ENCODE results near the gene ADORA2B.
A peak's percentile ranks its signal among the peaks of the same experiment; 100 is the strongest.
"Not testable (repeated sequence)": the region's sequence is repeated elsewhere in the genome, so short reads cannot be mapped to it uniquely, and the experiment has no call there.

The ADORA2B gene

DNA sequence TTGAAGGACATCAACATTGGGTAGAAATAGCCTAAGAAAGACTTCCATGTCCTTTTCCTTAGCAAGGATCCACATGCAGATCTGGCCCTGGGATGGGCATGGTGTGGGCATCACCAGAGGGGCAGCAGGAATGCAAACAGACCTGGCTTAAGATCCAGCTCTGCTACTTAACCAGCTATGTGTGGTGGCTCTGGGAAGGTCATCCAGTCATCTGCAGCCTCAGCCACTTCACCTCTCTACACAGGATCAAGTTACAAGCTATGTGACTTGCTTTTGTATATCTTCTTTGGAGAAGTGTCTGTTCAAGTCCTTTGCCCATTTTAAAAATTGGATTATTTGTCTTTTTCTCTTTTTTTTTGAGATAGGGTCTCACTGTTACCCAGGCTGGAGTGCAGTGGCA is 13.5 kb upstream of the ADORA2B start:
- TF ChIP-seq, protein P1, sequence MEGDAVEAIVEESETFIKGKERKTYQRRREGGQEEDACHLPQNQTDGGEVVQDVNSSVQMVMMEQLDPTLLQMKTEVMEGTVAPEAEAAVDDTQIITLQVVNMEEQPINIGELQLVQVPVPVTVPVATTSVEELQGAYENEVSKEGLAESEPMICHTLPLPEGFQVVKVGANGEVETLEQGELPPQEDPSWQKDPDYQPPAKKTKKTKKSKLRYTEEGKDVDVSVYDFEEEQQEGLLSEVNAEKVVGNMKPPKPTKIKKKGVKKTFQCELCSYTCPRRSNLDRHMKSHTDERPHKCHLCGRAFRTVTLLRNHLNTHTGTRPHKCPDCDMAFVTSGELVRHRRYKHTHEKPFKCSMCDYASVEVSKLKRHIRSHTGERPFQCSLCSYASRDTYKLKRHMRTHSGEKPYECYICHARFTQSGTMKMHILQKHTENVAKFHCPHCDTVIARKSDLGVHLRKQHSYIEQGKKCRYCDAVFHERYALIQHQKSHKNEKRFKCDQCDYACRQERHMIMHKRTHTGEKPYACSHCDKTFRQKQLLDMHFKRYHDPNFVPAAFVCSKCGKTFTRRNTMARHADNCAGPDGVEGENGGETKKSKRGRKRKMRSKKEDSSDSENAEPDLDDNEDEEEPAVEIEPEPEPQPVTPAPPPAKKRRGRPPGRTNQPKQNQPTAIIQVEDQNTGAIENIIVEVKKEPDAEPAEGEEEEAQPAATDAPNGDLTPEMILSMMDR (IDR thresholded peaks at IDR 0.05; ENCODE audit: control insufficient read depth, insufficient read depth, low read depth, low read length, missing control alignments) = no peak
- no peak overlapping the region for H3K4me3 ChIP-seq (ENCODE audit: control insufficient read depth, low read depth, low read length)

DNA sequence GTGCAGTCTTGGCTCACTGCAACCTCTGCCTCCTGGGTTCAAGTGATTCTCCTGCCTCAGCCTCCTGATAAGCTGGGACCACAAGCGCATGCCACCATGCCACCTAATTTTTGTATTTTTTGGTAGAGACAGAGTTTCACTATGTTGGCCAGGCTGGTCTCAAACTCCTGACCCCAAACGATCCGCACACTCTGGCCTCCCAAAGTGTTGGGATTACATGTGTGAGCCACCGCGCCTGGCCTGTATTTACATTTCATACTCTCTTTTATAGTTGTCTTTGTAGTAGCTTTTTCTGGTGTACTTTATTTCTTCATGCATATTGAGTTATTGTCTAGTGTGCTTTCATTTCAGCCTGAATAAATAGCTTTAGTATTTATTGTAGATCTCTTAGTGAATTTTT is 10.1 kb upstream of the ADORA2B start:
- DNase-seq (ENCODE audit: low read depth) = no peak
- no peak overlapping the region for H3K4me3 ChIP-seq (ENCODE audit: control insufficient read depth, low read depth, low read length)
- TF ChIP-seq, protein P1 (IDR thresholded peaks at IDR 0.05; ENCODE audit: control insufficient read depth, insufficient read depth, low read depth, low read length, missing control alignments) = no peak

More for the DNA sequence above, 13.5 kb upstream of the ADORA2B start:
- DNase-seq (ENCODE audit: low read depth) = no peak

DNA sequence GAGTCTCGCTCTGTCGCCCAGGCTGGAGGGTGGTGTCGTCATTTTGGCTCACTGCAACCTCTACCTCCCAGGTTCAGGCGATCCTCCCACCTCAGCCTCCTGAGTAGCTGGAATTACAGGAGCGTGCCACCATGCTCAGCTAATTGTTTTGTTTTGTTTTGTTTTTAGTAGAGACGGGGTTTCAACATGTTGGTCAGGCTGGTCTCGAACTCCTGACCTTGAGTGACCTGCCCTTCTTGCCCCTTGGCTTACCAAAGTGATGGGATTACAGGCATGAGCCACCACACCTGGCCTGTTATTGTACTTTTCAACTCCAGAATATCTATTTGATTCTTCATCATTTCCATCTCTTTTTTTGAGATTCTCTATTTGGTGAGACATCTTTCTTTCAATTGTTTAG is 9.0 kb upstream of the ADORA2B start:
- no peak overlapping the region for H3K4me3 ChIP-seq (ENCODE audit: control insufficient read depth, low read depth, low read length)
- TF ChIP-seq, protein P1 (IDR thresholded peaks at IDR 0.05; ENCODE audit: control insufficient read depth, insufficient read depth, low read depth, low read length, missing control alignments) = no peak
- DNase-seq (ENCODE audit: low read depth) = no peak

DNA sequence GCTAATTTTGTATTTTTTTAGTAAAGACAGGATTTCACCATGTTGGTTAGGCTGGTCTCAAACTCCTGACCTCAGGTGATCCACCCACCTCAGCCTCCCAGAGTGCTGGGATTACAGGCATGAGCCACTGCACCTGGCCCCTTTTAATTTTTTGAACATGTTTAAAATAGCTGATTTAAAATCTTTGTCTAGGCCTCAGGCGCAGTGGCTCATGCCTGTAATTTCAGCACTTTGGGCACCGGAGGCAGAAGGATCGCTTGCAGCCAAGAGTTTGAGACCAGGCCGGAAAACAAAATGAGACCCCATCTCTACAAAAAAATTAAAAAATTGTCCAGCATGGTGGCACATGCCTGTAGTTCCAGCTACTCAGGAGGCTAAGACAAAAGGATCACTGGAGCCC is 8.4 kb upstream of the ADORA2B start:
- not testable (repeated sequence) for H3K4me3 ChIP-seq (ENCODE audit: control insufficient read depth, low read depth, low read length); DNase-seq (ENCODE audit: low read depth)

DNA sequence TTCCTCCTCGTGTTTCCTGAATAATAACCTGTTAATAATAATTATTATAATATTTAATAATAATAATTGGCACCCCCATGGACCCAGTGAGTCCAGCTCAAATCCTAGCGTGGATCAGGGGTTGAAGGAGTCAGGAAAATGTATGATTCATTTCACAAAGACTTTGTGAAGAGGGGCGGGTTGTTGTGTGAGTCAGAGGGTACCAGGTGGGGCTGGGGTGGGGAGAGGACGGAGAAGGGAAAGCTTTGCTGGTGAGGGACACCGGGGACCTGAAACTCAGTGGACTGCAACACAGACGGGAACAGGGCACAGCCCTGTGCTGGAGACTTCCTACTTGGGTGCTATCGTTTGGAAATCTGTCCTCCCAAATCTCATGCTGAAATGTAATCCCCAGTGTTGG is 3.1 kb upstream of the ADORA2B start:
- no peak for DNase-seq (ENCODE audit: low read depth)
- no peak overlapping the region for H3K4me3 ChIP-seq (ENCODE audit: control insufficient read depth, low read depth, low read length)
- TF ChIP-seq, protein P1 (IDR thresholded peaks at IDR 0.05; ENCODE audit: control insufficient read depth, insufficient read depth, low read depth, low read length, missing control alignments) = no peak

DNA sequence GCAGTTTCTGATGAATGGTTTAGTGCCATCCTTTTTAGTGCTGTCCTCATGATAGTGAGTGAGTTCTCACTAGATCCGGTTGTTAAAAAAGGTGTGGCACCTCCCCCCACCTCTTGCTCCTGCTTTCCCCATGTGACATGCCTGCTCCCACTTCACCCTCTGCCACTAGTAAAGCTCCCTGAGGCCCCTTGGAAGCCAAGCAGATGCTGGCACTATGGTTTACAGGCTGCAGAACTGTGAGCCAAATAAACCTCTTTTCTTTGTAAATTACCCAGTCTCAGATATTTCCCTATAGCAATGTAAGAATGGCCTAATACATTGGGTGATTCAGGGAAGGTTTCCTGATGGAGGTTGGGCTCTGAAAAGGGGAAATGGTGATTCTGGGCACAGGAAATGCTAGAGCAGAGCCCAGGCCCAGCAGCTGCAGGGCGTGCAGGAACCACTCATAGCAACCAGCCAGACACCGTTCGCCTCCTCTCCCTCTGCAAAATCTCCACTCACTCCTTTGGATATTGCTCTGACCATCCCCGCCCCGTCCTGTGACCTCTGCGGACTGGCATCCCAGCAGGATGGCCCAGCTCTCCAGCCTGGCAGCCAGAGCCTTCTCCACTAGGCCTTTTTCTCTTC is 2.6 kb upstream of the ADORA2B start:
- DNase-seq (ENCODE audit: low read depth) = no peak
- H3K4me3 ChIP-seq (ENCODE audit: control insufficient read depth, low read depth, low read length) = no peak overlapping the region
- TF ChIP-seq, protein P1 (IDR thresholded peaks at IDR 0.05; ENCODE audit: control insufficient read depth, insufficient read depth, low read depth, low read length, missing control alignments) = no peak

DNA sequence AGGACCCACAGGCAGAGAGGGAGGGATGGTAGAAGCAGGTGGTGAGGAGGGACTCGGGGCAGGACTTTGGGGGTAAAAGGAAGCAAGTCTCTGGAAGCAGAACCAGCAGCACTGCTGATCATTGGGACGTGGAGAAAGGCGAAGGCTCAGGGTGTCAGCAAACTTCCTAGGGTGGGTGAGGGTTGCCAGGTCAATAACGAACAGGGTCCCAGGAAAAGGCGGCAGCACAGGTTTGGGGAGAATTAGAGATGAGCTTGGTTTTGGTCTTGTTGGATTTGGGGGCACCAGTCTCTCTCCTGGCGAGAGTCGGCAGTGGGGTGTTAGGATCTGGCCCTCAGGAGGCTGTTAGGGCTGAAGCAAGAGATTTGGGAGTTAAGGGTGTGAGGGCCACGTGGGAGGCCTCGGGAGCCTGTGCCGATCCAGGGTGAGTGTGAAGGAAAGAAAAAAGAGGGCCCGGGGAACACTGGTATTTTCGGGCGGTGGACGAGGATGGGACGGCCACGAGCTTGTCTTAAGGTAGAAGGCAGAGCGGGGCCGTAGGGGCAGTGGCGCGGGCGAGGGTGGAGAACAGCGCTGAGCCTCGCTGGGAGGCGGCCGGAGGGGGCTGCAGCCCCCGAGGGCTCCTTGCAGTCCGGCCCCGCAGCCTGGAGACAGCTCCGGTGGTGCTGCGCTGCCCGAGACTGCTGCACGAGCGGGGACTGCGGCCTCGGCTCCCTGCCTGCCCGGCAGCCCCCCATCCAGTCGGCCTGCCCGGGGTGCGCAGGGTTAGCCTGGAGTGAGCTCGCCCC is 765 bp upstream of the ADORA2B start:
- TF ChIP-seq, protein P1 (IDR thresholded peaks at IDR 0.05; ENCODE audit: control insufficient read depth, insufficient read depth, low read depth, low read length, missing control alignments) = no peak
- DNase-seq (ENCODE audit: low read depth) = no peak

More for the DNA sequence above, 765 bp upstream of the ADORA2B start:
- H3K4me3 ChIP-seq (ENCODE audit: control insufficient read depth, low read depth, low read length) = peak overlapping the region; percentile 68

All from AG09309 (cell line).